HG02642 (cell line): ENCODE results near the gene METAP1.
"Not testable (repeated sequence)": the region's sequence is repeated elsewhere in the genome, so short reads cannot be mapped to it uniquely, and the experiment has no call there.

Experiments
- ATAC-seq: cut with Tn5 transposase; IDR thresholded peaks from one replicate; pipeline ENCODE4 v1.9.1; 2021; ENCODE audit warnings: mild to moderate bottlenecking; ENCODE audit not compliant: unreplicated experiment, poor library complexity

METAP1 gene

DNA sequence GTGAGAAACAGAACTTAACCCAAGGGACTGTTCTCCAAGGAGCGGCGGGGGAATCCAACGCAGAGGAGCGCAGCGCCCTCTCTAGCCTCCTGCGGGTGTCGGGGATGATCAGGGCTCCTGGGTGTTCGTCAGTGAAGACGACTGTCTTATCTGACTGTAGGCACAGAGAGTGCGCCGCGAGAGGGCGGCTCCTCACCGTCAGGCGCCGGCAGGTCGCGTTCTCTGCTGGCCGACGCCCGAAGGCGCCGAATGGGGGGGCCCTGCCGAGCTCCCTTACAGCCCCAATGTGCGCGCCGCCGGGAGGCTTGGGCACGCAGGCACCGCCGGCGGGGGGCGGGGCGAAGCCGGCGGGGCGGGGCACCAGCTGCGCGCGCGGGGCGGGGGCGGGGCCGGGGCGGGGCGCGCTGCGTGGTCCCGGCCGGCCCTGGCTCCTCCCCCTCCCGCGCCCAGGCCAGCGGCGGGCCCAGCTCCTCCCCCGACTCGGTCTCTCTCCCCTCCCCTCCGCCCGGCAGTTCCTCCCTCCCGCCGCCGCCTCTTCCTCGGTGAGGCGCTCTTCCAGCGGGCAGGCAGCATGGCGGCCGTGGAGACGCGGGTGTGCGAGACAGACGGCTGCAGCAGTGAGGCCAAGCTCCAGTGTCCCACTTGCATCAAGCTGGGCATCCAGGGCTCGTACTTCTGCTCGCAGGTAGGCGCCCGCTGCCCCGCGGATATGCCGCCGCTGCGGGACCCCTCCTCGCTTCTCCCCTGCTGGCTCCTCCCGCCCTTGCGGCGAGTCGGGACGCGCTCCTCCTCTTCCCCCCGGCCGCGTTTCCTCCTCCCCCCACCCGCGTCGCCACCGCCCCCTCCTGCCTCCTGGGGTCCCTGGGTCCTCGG lies at the start of gene METAP1:
Gene METAP1, plus strand, starts transcription at position 539 of the 873 bp plus-strand sequence. Its CDS starts 33 bp downstream, at position 572.
- peak; percentile 95 for ATAC-seq

DNA sequence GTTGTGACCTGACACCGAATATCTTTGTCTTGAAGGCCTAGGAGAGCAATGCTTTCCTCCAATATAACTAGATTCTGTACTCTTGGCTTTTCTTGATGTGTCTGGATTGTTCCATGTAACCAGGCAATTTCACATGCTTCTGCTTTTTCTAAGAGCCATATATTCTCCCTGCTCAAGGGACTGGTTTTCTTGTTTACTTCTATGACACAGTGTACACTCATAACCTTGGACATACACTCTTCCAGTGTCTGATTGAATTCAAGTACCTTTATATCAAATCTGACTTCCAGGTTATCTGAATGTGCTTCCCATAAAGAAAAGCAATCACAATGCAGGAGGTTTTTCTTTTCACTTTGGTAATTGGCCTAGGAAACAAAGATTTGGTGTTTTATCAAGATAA lies 49.2 kb upstream of the METAP1 start:
- no peak for ATAC-seq

DNA sequence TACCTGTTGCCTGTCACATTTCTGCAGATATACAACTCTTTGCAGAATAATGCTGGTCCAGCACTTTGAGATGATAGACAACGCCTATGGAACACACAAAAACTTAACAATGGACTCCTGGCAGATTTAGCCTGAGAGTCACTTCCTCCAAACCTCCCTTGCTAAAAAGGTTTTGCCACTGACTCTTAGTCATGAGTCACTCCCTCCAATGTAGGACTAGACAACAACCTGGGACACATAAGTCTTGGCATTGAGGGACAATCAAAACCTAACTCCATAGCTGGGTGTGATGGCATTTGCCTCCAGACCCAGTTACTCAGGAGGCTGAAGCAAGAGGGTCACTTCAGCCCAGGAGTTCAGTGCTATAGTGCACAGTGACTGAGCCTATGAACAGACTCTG lies 44.6 kb upstream of the METAP1 start:
- no peak for ATAC-seq

DNA sequence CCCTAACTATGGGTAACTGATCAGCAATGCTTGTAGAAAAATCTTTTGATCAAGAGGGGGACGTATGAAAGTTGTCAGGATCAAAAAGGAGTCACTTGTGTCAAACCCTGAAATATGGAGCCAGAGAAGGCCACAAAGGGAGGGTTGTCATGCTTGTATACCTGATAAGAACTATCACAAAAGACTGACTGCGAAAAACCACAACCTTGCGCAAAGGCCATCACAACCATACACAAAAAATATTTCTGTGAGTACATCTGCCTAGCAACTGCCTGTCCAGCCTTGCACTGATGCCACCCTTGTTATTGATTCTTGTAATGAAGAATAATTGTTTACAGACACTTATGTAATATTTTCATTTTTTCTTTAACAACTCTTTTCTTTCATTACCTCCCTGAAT lies 43.8 kb upstream of the METAP1 start:
- ATAC-seq, result no peak

DNA sequence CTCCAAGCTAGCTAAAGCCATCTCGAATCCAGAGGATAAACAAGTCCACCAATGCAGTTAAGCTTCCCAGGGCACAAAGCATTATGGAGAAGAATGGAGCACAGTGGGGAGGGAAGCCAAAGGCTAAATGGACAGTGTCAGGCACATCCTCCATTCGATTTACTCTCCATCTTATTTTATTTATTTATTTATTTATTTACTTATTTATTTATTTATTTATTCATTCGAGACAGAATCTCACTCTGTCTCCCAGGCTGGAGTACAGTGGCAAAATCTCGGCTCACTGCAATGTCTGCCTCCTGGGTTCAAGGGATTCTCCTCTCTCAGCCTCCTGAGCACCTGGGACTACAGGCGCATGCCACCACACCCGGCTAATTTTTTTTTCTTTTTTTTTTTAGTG lies 40.3 kb upstream of the METAP1 start:
- ATAC-seq, result no peak

DNA sequence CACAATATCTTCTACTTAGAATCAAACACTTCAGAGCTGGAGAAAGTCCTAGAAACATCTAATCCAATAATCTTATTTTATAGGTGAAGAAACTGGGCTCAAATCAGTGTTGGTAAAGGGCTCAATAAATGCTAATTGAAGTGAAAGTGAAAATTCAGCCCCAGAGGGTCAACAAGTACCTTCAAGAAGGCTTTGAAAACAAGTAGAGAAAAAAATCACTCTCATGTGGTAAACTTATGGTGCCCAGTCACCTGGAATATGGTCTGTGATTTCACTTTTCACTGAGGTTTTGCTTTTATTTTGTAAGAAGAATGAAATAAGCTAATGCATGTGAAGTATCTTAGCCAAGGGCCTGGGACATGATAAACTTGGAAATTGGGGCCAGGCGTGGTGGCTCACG lies 37.5 kb upstream of the METAP1 start:
- ATAC-seq, result no peak

DNA sequence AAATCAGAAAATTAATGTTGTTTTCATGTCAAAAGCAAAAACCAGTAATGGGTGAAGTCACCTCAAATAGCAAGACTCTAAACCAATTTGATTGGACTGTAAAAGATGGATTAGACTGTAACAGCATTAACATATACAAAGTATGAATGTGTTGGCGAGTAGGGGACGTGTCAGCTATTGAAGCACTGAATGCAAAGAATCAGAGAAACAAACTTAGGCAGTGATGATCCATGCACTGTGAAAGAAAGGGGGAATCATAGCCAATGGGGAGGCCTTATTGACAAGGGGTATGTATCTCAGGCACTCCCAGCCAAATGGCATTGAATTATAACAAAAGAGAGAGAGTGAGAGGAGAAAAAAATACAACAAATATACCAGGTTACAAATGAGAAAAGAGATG lies 36.1 kb upstream of the METAP1 start:
- no peak for ATAC-seq

DNA sequence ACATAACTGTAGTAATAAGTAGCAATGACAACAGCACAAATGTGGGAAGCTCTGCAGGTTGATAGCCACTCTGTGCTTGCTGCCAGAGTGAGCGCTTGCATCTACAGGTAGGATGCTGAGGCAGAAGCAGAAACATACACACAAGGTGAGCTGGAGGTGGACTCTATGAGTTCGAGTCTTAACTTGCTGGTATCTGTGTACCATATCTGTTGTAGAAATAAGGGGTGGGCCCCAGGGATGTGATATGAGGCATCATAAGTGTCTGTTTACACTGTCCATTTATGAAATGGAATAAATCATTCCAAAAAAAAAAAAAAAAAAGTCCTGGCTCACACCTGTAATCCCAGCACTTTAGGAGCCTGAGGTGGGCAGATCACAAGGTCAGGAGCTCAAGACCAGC lies 33.8 kb upstream of the METAP1 start:
- ATAC-seq, result no peak

DNA sequence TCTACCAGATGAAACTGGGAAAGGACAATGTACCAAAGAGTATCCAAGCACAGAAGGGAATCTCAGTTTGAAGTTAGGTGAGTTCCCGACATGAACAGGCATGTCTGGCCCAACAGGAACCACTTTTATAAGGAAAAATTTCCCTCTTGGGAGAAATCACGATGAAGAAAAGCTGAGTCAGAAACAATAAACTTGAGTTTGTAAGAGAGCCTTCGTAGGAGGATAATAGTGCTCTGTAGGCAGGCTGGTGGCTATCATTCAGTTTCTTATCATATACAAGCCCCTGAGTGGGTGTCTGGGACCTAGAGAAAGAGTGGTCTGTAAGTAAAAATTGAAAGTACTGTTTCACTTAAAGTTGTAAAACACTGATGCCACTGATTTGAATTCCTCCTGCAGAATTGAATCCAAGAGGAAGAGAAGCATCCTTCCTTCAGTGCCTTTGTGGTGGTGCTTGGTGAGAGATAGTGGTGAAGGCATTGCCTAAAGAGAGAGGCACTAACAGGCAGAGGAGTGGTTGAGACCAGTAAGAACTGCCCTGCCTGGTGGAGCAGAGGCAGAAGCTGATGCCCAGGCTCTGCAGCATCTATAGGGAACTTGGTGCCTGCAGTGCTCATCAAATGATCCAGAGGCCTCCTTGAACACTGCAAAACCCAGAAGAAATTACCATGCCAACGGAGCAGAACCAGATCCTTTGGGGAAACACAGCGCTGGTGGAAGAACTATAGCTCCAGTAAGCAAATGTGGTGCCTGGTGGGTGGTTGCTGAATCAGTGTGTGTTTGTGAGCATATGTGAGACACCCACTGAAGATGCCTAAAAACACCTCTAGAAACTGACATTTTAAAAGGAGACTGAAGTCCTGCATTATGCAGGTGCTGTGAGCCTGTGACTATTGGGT lies 31.7 kb upstream of the METAP1 start:
- ATAC-seq, result no peak

DNA sequence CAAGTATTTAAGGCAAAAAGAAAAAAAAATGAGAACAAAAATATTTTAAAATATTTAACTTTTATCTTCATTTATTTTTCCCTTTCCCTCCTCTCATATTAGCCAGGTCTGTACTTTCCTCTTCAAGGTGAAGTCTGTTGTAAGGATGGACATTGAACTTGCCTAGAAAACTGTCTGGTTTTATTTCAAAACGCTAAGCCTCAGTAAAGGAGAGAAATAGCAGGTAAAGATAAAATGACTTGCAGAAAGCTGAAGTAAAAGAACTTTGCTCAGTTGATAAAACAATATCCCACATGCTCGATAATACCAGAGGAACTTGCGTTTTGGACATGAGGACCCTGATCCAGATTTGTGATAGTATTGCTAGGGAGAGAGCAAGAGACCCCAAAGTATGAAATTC lies 28.6 kb upstream of the METAP1 start:
- no peak for ATAC-seq

DNA sequence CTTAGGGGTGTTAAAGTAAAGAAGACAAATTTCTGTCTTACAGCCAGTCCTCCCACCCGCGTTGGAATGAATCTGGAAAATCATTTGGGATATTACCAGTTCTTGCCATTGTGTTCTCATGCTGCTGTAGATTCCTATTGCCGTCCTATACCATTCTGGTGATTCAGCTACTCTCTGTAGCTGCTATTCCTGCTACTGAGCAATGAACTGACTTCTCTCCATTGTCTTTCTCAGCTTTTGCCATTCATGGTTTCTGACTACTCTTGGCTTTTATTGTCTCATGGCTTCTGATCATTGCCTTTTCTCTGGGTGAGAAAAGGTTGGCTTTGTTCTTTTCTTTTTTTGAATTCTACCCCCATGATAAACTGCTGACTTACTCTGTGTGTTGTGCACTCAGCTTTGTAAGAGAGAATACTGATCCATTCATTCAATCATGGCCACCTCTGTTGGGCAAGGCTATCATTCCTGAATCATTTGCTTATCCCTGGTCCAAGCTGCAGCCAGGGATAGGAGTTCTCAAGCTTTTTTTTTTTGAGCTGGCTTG lies 27.7 kb upstream of the METAP1 start:
- no peak for ATAC-seq

DNA sequence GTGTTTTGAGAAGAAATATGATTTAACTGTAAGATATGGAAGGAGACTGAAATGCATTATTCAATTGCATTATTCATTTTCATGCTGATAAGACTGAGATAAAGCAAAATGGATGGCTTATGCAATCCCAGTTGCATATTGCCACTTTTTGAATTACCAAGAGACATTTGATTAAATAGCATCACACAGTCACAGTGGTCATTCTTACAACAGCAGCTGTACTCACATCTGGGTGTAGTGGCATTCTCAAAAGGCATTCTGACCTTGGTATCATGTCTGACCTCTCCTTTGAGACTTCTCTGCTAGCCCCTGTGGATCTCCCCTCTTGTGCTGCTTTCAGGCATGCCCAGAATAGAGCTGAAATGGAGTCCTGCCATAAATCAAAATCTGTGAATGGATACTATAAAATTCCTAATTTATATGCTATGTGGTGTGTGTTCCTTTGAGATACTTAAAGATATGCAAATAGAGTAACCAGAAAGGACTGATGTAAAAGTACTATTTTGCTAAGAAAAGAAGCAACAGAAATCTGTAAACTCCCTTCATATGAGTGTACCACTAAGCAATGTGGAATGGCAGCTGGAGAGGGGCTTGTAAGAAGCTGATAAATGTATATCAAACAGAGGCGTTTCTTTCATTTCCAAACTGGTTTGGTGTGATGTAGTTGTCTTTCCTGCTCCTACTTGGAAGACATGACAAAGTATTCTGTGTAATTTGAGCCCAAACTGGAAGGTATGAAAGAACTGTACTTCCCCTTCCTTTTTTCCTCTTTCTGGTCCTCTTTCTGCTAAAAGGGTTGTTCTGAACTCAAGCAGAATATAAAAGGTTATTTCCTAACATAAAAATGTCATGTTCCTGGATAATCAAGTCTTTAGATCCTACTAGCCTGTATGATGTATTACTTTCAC lies 25.4 kb upstream of the METAP1 start:
- ATAC-seq, result no peak

DNA sequence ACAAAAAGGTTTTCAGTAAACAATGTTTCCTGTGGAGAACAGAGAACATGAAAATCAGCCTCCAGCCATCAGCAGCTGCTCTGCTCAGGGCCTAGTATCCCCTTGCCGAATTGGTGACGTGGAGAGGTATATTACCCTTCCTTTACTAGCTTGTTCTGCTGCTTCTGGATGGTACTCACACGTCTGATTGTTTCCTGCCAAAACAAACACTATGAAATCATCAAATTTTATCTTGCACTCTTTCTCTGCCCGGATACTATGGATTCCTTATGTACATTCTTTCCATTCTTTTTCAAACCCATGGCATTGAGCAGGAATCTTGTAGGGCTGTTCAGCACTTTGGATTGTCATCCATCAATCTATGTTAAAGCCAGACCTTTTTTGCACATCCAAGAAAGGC lies 18.8 kb upstream of the METAP1 start:
- ATAC-seq, result no peak

DNA sequence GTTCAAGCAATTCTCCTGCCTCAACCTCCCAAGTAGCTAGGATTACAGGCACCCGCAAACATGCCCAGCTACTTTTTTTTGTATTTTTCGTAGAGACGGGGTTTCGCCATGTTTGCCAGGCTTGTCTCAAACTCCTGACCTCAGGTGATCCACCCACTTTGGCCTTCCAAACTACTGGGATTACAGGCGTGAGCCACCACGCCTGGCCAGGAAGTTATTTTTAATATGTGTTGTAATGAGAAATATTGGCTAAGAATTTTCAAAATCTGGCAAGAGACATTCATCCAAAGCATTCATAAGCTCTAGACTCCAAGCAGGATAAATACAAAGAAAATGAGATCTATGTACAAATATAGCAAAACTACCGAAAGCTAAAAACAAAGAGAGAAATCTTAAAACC lies 18.0 kb upstream of the METAP1 start:
- no peak for ATAC-seq

DNA sequence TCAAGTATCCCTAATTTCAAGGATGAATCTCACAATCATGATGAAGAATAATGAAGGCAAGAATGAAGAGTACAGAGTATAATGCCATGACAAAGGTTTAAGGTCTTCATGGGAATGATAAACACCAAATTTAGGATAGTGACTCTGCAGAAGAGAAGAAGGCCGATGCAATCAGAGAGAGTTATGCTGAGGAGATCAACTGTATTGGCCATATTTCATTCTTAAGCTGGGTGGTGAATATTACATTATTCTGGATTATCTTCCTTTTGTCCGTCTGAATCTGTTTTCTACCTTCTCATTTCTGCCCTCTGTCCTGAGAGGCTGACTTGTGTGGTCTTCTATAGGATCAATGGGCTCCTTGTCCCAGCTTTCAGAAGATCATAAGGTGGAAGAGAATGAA lies 7.8 kb upstream of the METAP1 start:
- no peak for ATAC-seq

DNA sequence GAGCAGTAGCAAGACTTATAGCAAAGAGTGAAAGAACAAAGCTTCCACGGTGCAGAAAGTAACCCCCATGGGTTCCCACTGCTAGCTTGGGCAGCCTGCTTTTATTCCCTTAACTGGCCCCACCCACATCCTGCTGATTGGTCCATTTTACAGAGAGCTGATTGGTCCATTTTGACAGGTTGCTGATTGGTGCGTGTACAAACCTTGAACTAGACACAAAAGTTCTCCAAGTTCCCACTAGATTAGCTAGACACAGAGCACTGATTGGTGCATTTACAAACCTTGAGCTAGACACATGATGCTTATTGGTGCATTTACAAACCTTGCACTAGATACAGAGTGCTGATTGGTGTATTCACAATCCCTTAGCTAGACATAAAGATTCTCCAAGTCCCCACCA lies 2.7 kb upstream of the METAP1 start:
- ATAC-seq, result not testable (repeated sequence)

DNA sequence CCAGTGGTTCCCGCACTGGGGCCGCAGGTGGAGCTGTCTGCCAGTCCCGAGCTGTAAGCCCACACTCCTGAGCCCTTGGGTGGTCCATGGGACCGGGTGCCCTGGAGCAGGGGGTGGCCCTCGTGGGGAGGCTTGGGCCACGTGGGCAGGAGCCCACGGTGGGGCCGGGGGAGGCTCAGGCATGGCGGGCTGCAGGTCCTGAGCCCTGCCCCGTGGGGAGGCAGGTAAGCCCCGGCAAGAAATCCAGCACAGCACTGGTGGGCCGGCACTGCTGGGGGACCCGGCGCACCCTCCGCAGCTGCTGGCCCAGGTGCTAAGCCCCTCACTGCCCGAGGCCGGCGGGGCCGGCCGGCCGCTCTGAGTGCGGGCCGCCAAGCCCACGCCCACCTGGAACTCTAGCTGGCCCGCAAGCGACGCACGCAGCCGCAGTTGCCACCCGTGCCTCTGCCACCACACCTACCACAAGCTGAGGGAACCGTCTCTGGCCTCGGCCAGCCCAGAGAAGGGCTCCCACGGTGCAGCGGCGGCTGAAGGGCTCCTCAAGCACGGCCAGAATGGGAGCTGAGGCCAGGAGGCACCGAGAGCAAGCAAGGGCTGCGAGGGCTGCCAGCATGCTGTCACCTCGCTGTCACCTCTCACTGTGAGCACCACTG lies 2.0 kb upstream of the METAP1 start:
- no peak for ATAC-seq

DNA sequence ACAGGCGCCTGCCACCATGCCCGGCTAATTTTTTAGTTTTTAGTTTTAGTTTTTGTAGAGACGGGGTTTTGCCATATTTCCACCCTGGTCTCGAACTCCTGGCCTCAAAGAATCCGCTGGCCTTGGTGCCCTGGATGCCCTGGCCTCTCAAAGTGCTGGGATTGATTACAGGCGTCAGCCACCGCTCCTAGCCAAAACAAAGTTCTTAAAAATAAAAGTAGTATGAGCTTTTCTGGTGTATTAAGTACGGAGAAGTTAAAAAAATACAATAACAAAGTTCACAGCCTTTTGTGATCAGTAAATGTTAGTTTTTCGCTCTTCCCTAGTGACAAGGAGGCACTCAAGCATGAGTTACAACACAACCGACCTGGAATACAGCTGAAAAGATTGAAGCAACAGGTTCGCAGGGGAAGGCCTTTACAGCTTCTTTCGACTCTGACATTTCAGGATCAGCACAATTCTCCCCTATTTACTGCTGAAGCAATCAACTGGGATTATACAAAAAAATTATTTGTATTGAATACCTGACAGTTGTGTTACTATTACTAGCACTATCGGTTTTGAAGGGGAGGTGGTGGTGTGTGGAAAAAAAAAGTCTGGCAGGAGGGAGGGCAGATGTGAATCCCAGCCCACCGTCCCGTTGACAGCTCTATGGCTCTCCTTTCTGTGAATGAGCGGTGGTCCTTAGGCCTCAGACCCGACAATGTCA lies 893 bp upstream of the METAP1 start:
- no peak for ATAC-seq
